Midbrain (tissue), 1 donor: Measurements from ENCODE around the gene TRIM7.
"Not testable (repeated sequence)": the region's sequence is repeated elsewhere in the genome, so short reads cannot be mapped to it uniquely, and the experiment has no call there.

Experiments used
- DNase-seq: peaks from one replicate; lab custom pipeline; 2025; lab: John Stamatoyannopoulos, UW

The TRIM7 gene

DNA sequence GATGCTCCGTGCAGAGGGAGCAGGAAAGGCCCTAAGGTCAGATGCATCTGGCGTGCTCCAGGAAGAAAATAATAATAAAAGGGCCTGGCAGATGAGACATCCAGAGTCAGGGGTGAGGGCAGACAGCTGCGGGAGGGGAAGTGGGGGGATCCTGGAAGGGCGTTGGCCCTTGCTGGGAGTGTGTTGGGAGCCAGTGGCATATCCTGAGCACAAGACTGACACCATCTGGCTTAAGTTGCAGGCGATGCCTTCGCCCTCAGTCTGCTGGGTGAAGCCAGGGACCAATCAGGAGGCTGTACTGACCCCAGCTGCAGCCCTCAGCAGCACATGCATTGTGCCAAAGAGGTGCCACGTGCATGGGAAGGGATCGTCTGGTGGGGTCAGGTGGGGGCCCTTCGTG is 53.9 kb downstream of the TRIM7 start:
- DNase-seq = no peak

DNA sequence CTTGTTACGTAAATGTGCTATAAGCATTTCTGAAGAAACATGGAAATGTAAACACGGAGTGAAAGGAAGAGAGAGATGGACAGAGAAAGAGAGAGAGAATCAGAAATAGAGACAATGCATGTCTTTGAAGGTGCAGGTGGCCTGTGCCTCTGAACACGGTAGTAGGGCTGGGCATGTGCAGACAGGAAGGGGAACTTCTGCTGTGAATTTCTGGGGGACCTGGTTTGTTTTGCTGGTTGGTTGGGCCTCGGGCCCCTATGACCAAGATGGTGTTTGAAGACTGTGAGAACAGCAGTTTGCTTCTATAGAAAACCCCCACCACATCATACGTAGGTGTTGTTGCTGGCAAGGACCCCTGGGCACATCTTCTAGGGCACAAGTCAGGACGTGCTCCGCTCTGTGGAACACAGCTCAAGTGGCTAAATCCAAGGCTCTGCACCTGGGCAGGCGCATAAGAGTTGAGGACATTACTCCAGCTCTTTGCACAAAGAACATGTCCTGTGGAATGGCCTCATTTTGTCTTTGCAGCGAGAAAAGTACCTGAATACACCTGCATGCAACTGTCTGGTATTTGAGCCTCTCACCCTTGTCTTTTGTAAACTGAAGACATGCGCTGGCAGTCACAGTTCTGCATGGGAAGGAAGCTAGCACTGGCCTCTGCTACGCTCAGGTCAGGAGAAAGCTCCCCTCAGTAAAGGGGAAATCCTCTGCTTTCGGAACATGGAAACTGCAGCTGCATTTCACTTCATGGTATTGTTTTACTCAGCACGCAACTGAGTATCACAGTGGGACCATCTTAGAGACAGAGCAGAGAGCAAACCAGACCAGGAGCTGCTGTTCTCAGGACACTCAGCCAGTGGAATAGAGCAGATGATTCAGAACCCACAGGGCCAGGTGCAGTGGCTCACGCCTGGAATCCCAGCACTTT is 54.9 kb downstream of the TRIM7 start:
- DNase-seq = no peak

DNA sequence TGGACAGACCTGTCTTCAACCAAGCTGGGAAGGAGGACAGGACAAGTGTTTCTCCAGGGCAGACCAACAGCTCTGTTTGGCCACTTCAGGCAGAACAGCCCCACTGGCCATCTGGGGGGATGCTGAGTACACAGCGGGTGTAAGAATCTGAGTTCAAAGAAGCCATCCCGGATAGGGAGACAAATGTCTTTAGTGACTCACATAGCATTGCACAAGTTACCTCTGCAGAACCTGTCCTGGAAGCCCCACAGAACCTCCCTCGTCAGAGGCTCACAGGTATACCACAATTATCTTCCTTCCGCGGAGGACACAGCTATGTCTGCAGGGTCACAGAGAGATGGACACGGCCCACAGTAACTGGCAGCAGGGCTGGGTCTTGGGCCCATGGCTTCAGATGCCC is 55.6 kb downstream of the TRIM7 start:
- DNase-seq = no peak

DNA sequence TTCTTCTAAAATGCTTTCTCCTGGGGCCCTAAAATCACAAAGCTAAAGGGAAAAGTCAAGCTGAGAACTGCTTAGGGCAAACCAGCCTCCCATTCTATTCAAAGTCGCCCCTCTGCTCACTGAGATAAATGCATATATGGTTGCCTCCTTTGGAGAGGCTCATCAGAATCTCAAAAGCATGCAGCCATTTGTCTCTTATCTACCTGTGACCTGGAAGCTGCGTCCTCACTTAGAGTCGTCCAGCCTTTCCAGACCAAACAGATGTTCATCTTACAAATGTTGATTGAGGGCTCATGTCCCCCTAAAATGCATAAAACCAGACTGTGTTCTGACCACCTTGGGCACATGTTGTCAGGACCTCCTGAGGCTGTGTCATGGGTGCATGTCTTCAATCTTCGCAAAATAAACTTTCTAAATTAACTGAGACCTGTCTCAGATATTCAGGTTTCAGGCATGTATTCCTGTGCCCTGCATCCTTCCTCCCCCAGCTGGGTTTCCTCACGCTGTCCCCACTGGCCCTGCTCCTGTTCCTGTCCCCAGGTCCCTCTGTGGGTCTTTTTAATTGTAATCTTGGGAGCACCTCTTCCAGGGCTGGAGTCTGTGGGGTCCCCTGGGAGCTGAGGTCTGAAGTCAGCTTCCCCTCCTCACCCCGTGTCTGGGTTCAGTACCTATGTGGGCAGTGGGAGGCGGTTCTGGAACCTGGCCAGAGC is 57.9 kb downstream of the TRIM7 start, which contains the start of gene OR2V2:
TSS of gene OR2V2 (plus strand) at position 660 of the 710 bp plus-strand sequence. CDS start 7,357 bp downstream, outside the sequence.
- not testable (repeated sequence) for DNase-seq

DNA sequence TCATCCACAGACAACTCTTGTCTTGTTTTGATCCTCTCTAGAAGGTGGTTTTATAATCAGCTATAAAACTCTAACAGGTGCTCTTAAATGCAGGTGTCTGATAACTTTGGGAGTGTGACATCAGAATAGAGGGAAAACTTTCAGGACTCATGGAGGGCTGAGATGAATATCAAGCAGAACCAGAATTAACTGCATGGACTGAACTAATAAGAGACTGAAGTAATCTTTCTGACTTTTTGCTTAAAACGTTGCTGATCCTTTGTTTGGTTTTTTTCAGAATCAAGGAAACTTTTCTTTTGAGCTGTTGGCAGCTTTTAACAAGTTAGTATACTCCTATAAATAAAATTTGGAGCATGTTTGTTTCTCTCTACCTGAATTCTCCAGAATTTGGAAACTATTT is 59.9 kb downstream of the TRIM7 start:
- no peak for DNase-seq
